ENCODE measurements around the gene SLC7A8. TPM values are rescaled to one million over a fixed set of nuclear protein-coding genes. Genes with fewer than 3 reads are reported as not detected.

The SLC7A8 gene
- total and polyA plus RNA-seq, 2 donors (not counting 1 experiment from before 2014, with no cell fraction given), result 1.4 to 10.2 TPM

DNA sequence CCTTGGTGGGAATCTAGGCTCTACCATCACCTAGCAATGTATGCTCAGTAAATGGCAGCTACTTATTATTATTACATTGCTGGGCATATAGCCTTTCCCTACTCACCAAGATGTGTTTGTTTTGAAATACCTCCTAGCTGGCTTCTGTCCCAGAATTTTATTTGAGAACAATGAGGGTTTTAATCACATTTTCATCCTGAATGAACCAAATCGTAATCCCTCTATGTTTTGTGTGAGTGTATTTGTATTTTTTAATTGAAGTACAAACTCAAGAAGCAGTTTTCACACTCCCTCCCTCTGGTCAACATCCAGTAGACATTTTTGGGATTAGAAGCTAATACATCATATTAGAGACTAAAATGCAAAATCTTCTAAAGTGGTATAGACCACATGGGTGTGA is 7.6 kb downstream of the SLC7A8 start:
- Histone ChIP-seq H3K4me3 (replicated peaks in 1 of 4; ENCODE audit: control extremely low read depth in 1 of 4, insufficient read depth in 1 of 4, low read depth in 3 of 4, low read length in 4 of 4) (no peak overlapping the region), H2AFZ (ENCODE audit: low read length) (no peak overlapping the region), H3K79me2 (ENCODE audit: control insufficient read depth, insufficient read depth, low read length) (no peaks in the 10 kb centered on the region), H3K9ac (ENCODE audit: insufficient read depth, low read length) (no peak overlapping the region), H4K20me1 (ENCODE audit: control insufficient read depth, extremely low read depth, insufficient read depth, low read length) (no peaks in the 10 kb centered on the region), H3K27ac (ENCODE audit: insufficient read depth, low read length) (no peak overlapping the region), H3K36me3 (ENCODE audit: control insufficient read depth, insufficient read depth, low read length) (no peaks in the 10 kb centered on the region), H3K27me3 (ENCODE audit: control insufficient read depth, insufficient read depth, low read length) (peaks cover 7% of the 10 kb centered on the region), H3K4me1 (ENCODE audit: control insufficient read depth, extremely low read depth, insufficient read depth, low read length) (no peaks in the 10 kb centered on the region), H3K4me2 (ENCODE audit: extremely low read depth, insufficient read depth, low read length) (no peak overlapping the region), H3K9me3 (ENCODE audit: control insufficient read depth, insufficient read depth, low read depth, low read length) (no peaks in the 10 kb centered on the region)
- DNase-seq (ENCODE audit: low read depth in 2 of 2), result peak in 1 of 2 donors; percentile 36
- TF ChIP-seq, protein P1, sequence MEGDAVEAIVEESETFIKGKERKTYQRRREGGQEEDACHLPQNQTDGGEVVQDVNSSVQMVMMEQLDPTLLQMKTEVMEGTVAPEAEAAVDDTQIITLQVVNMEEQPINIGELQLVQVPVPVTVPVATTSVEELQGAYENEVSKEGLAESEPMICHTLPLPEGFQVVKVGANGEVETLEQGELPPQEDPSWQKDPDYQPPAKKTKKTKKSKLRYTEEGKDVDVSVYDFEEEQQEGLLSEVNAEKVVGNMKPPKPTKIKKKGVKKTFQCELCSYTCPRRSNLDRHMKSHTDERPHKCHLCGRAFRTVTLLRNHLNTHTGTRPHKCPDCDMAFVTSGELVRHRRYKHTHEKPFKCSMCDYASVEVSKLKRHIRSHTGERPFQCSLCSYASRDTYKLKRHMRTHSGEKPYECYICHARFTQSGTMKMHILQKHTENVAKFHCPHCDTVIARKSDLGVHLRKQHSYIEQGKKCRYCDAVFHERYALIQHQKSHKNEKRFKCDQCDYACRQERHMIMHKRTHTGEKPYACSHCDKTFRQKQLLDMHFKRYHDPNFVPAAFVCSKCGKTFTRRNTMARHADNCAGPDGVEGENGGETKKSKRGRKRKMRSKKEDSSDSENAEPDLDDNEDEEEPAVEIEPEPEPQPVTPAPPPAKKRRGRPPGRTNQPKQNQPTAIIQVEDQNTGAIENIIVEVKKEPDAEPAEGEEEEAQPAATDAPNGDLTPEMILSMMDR (conservative IDR thresholded peaks at IDR 0.05 in 1 of 2, IDR thresholded peaks at IDR 0.05 in 1 of 2; ENCODE audit: low read depth in 1 of 2, low read length in 2 of 2), result no peak
- no peak for TF ChIP-seq EZH2 (IDR thresholded peaks at IDR 0.05; ENCODE audit: low read length, missing control alignments)

DNA sequence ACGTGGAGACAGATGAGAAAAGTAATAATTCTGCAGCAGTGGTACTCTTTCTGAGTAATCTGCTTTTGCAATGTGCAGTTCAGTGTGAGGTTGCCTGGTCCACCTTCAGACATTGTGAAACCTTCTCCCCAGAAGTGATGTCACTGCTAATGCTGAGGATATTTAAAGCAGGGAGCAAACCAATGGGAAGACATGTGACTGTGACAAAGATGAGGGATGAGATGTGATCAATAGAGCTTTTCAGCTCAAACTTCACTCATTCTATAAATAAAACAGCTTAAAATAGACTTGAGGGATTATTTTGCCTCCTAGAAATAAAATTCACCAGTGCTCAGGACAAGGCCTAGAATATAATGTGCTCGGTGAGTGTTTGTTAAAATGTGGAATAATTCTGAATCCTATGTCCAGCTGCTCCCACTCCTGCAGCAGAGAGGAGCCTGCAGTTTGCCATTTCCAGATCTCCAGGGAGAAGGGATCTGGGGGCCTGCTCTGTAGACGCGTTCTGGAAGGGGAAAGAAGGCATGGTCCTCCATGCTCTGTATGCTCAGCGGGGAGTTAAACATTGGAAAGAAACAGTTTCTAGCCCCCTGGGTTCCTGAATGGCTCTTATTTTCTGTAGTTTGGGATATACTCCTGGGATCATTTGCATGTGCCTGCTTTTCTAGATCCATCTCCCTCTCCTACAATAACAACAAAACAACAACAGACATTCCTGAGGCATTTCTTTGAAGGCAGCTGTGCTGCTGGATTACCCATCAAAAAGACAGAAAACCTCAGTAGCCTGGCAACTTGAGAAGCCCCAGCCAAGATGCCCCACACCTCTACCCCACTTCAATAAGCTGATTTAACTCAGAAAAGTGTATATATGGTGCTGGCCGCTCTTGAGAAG is 8.9 kb downstream of the SLC7A8 start:
- Histone ChIP-seq H3K9me3 (ENCODE audit: control insufficient read depth, insufficient read depth, low read depth, low read length) (no peaks in the 10 kb centered on the region), H3K79me2 (ENCODE audit: control insufficient read depth, insufficient read depth, low read length) (no peaks in the 10 kb centered on the region), H3K4me1 (ENCODE audit: control insufficient read depth, extremely low read depth, insufficient read depth, low read length) (no peaks in the 10 kb centered on the region), H3K4me3 (replicated peaks in 1 of 4; ENCODE audit: control extremely low read depth in 1 of 4, insufficient read depth in 1 of 4, low read depth in 3 of 4, low read length in 4 of 4) (no peak overlapping the region), H3K4me2 (ENCODE audit: extremely low read depth, insufficient read depth, low read length) (no peak overlapping the region), H2AFZ (ENCODE audit: low read length) (no peak overlapping the region), H3K27ac (ENCODE audit: insufficient read depth, low read length) (no peak overlapping the region), H3K36me3 (ENCODE audit: control insufficient read depth, insufficient read depth, low read length) (no peaks in the 10 kb centered on the region), H3K27me3 (ENCODE audit: control insufficient read depth, insufficient read depth, low read length) (peaks cover 7% of the 10 kb centered on the region), H4K20me1 (ENCODE audit: control insufficient read depth, extremely low read depth, insufficient read depth, low read length) (no peaks in the 10 kb centered on the region), H3K9ac (ENCODE audit: insufficient read depth, low read length) (no peak overlapping the region)
- DNase-seq (ENCODE audit: low read depth in 2 of 2), result peak; percentile 40 to 63
- TF ChIP-seq EZH2 (IDR thresholded peaks at IDR 0.05; ENCODE audit: low read length, missing control alignments), result no peak
- TF ChIP-seq, protein P1 (conservative IDR thresholded peaks at IDR 0.05 in 1 of 2, IDR thresholded peaks at IDR 0.05 in 1 of 2; ENCODE audit: low read depth in 1 of 2, low read length in 2 of 2), result no peak

DNA sequence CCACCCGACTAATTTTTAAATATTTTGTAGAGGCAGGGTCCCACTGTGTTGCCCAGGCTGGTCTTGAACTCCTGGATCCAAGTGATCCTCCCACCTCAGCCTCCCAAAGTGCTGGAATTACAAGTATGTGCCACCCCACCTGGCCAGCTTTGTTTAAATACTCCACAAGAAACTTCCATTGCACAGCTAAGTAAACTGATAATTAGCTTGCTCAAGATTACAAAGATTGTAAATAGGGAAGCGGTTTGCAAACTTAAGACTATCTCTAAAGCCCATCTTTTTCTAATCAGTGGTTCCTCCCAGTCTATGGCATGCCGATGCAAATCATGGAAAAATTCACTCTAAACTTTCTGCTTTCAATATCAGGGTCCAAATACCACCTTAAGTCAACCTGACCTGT is 9.7 kb downstream of the SLC7A8 start:
- Histone ChIP-seq H3K79me2 (ENCODE audit: control insufficient read depth, insufficient read depth, low read length) (no peaks in the 10 kb centered on the region), H4K20me1 (ENCODE audit: control insufficient read depth, extremely low read depth, insufficient read depth, low read length) (no peaks in the 10 kb centered on the region), H2AFZ (ENCODE audit: low read length) (no peak overlapping the region), H3K27me3 (ENCODE audit: control insufficient read depth, insufficient read depth, low read length) (peaks cover 7% of the 10 kb centered on the region), H3K9me3 (ENCODE audit: control insufficient read depth, insufficient read depth, low read depth, low read length) (no peaks in the 10 kb centered on the region), H3K4me1 (ENCODE audit: control insufficient read depth, extremely low read depth, insufficient read depth, low read length) (no peaks in the 10 kb centered on the region), H3K27ac (ENCODE audit: insufficient read depth, low read length) (no peak overlapping the region), H3K4me2 (ENCODE audit: extremely low read depth, insufficient read depth, low read length) (no peak overlapping the region), H3K4me3 (replicated peaks in 1 of 4; ENCODE audit: control extremely low read depth in 1 of 4, insufficient read depth in 1 of 4, low read depth in 3 of 4, low read length in 4 of 4) (no peak overlapping the region), H3K9ac (ENCODE audit: insufficient read depth, low read length) (no peak overlapping the region), H3K36me3 (ENCODE audit: control insufficient read depth, insufficient read depth, low read length) (no peaks in the 10 kb centered on the region)
- DNase-seq (ENCODE audit: low read depth in 2 of 2), result no peak
- TF ChIP-seq, protein P1 (conservative IDR thresholded peaks at IDR 0.05 in 1 of 2, IDR thresholded peaks at IDR 0.05 in 1 of 2; ENCODE audit: low read depth in 1 of 2, low read length in 2 of 2), result no peak
- no peak for TF ChIP-seq EZH2 (IDR thresholded peaks at IDR 0.05; ENCODE audit: low read length, missing control alignments)
